Testis (tissue), 3 donors: ENCODE results near the gene LRFN4. TPM values are rescaled to one million over a fixed set of nuclear protein-coding genes. Genes with fewer than 3 reads are reported as not detected.

Source experiments
- DNase-seq: peaks from one replicate; pipeline ENCODE4 v3.0.0-alpha.2; 2019
- H3K27ac ChIP-seq, 2 donors: fragments of 200-600 bp; sonication (generic); one replicate each; pipeline ENCODE4 v1.5.1; 2019
- H3K27me3 ChIP-seq: fragments of 200-600 bp; sonication (generic); one replicate; pipeline ENCODE4 v1.5.1; 2019
- H3K36me3 ChIP-seq: fragments of 200-600 bp; sonication (generic); one replicate; pipeline ENCODE4 v1.5.1; 2017; ENCODE audit warnings: low read depth; ENCODE audit errors: missing control alignments
- H3K4me1 ChIP-seq: fragments of 200-600 bp; sonication (generic); one replicate; pipeline ENCODE4 v1.5.1; 2019
- H3K4me3 ChIP-seq, 2 donors: fragments of 200-600 bp; sonication (generic); one replicate each; pipeline ENCODE4 v1.5.1; 2017 to 2019
- H3K9me3 ChIP-seq: fragments of 200-600 bp; sonication (generic); one replicate; pipeline ENCODE4 v1.5.1; 2017
- CTCF ChIP-seq, 3 experiments: fragments of 450-650 bp in 2 of 3; fragments of 200-600 bp in 1 of 3; sonication (generic) in 1 of 3; IDR thresholded peaks; one replicate each; pipeline ENCODE4 v1.5.1; 2016 to 2019; ENCODE audit warnings: antibody characterized with exemption in 3 of 3, mild to moderate bottlenecking in 2 of 3, moderate library complexity in 1 of 3
- POLR2A ChIP-seq: fragments of 450-650 bp; IDR thresholded peaks from one replicate; pipeline ENCODE4 v1.6.1; 2017; ENCODE audit warnings: antibody characterized with exemption, mild to moderate bottlenecking, moderate library complexity
- WGBS, 2 donors: methylation state at CpG; one replicate each; pipeline ENCODE4 v1.1.5; 2018; 5-methylcytosine and 5-hydroxymethylcytosine counted together
- intact Hi-C: fragments of 100-400 bp; cut with DNase I; formaldehyde crosslinking; loops from one replicate; pipeline ENCODE4 v1.15.1; 2023; ENCODE audit warnings: low total_unique reads
- polyA plus RNA-seq: library from polyadenylated mRNA; stranded (reverse); fragments of 350-450 nt; fragmentation: Illumina TruSeq; extraction: RNeasy Lipid Tissue Mini Kit (QIAGEN cat#74804); gene quantifications from one replicate; pipeline ENCODE4 v1.2.3, GENCODE V29; 2014; ENCODE audit warnings: low read depth, low replicate concordance; ENCODE audit not compliant: insufficient read depth
- total RNA-seq, 2 donors: library from RNA; depleted of rRNA; stranded (reverse); fragments of >200 nt; gene quantifications; one replicate each; pipeline ENCODE4 v1.2.3, GENCODE V29; 2016

LRFN4 gene
- total and polyA plus RNA-seq, 3 donors from 2014 or later = 23.2 to 27.2 (median 24.6) TPM

- no peak for DNase-seq
- no peak overlapping the region for H3K27ac ChIP-seq
- no peak for TF ChIP-seq POLR2A
- no peak for TF ChIP-seq CTCF (IDR thresholded peaks at IDR 0.05)
- H3K9me3 ChIP-seq = no peaks in the 10 kb centered on the region
- no peaks in the 10 kb centered on the region for H3K27me3 ChIP-seq
- intact Hi-C loops = no loop called here
- peaks cover 5% of the 10 kb centered on the region for H3K4me1 ChIP-seq
- no peaks in the 10 kb centered on the region for H3K36me3 ChIP-seq
- no peak overlapping the region for H3K4me3 ChIP-seq
- 88 to 92% methylated on average over 12 to 18 of the region's 18 CpGs for WGBS, 2 donors
Measured at GRCh38 chr11:66860449-66860831, 3.6 kb downstream of the LRFN4 start.

GRCh38 chr11:66861038-66861773 is 4.3 kb downstream of the LRFN4 start:
- no peaks in the 10 kb centered on the region for H3K27me3 ChIP-seq
- 90 to 95% methylated on average over 15 to 32 of the region's 32 CpGs for WGBS, 2 donors
- TF ChIP-seq POLR2A (no peak), CTCF (IDR thresholded peaks at IDR 0.05) (no peak)

GRCh38 chr11:66861774-66862558 is 5.1 kb downstream of the LRFN4 start:
- no peak for TF ChIP-seq POLR2A
- no peaks in the 10 kb centered on the region for H3K36me3 ChIP-seq
- no peak overlapping the region for H3K27ac ChIP-seq
- no peaks in the 10 kb centered on the region for H3K4me1 ChIP-seq
- no peak for DNase-seq
- no peaks in the 10 kb centered on the region for H3K9me3 ChIP-seq
- no peak overlapping the region for H3K4me3 ChIP-seq
- intact Hi-C loops = no loop called here
- H3K27me3 ChIP-seq = no peaks in the 10 kb centered on the region
- WGBS, 2 donors = 91 to 92% methylated on average over 6 to 29 of the region's 30 CpGs

More at GRCh38 chr11:66861038-66861773, 4.3 kb downstream of the LRFN4 start:
- no peaks in the 10 kb centered on the region for H3K4me1 ChIP-seq
- no peak for DNase-seq
- intact Hi-C loops = no loop called here
- no peak overlapping the region for H3K4me3 ChIP-seq
- no peak overlapping the region for H3K27ac ChIP-seq
- H3K9me3 ChIP-seq = no peaks in the 10 kb centered on the region
- no peaks in the 10 kb centered on the region for H3K36me3 ChIP-seq

- no peaks in the 10 kb centered on the region for H3K36me3 ChIP-seq
- no peaks in the 10 kb centered on the region for H3K27me3 ChIP-seq
- WGBS, 2 donors = 92 to 100% methylated on average over 2 to 11 of the region's 11 CpGs
- H3K9me3 ChIP-seq = no peaks in the 10 kb centered on the region
- TF ChIP-seq POLR2A (no peak), CTCF (IDR thresholded peaks at IDR 0.05) (no peak)
- H3K27ac ChIP-seq = no peak overlapping the region
- DNase-seq = no peak
- intact Hi-C loops = no loop called here
- no peaks in the 10 kb centered on the region for H3K4me1 ChIP-seq
- H3K4me3 ChIP-seq = no peak overlapping the region
Measured at GRCh38 chr11:66862559-66863037, 5.7 kb downstream of the LRFN4 start.

GRCh38 chr11:66863428-66864125 is 6.7 kb downstream of the LRFN4 start:
- H3K36me3 ChIP-seq = no peaks in the 10 kb centered on the region
- no peaks in the 10 kb centered on the region for H3K4me1 ChIP-seq
- intact Hi-C loops = no loop called here
- H3K4me3 ChIP-seq = no peak overlapping the region
- no peaks in the 10 kb centered on the region for H3K9me3 ChIP-seq
- H3K27ac ChIP-seq = no peak overlapping the region
- no peak for DNase-seq
- TF ChIP-seq CTCF (IDR thresholded peaks at IDR 0.05) (no peak), POLR2A (no peak)
- 89 to 93% methylated on average over 18 to 31 of the region's 31 CpGs for WGBS, 2 donors
- H3K27me3 ChIP-seq = no peaks in the 10 kb centered on the region
